GM12892 (cell line): ENCODE results near the gene P2RX3.
"Not testable (repeated sequence)": the region's sequence is repeated elsewhere in the genome, so short reads cannot be mapped to it uniquely, and the experiment has no call there.

Source experiments
- DNase-seq: peaks from one replicate; pipeline ENCODE4 v3.0.0; 2011; ENCODE audit not compliant: insufficient read length
- FAIRE-seq: peaks from 2 replicates; lab custom pipeline; 2011; peaks lifted over from hg19 to GRCh38; lab: Jason Lieb, UNC
- POLR2A ChIP-seq: IDR thresholded peaks from 2 replicates; pipeline ENCODE4 v1.6.1; 2011; ENCODE audit warnings: low read depth, low read length, control low read depth
- POLR2AphosphoS5 ChIP-seq: IDR thresholded peaks from 2 replicates; pipeline ENCODE4 v1.6.1; 2011; ENCODE audit warnings: low read depth, low read length, control low read depth
- TAF1 ChIP-seq: IDR thresholded peaks from 2 replicates; pipeline ENCODE4 v1.6.1; 2011; ENCODE audit warnings: low read depth, mild to moderate bottlenecking, control low read depth, low read length, borderline replicate concordance

The P2RX3 gene

DNA sequence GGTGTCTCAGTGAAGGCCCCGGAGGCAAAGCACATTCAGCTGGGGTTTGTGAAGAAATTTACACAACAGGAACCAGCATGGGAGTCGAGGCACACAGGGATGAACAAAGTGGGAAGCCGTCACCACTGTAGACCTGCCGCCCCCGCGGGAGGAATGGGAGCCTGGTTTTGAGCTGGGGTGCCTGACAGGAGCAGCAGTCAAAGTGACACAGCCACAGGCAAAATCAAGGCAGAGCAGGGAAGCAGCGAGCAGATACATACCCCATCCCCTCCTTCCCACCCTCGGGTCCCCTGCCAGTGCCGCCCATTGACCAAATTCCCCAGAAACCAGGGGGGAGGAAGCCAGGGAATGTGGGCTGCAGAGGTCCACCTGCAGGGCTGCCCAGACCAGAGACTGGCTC, 20.8 kb downstream of the P2RX3 start:
- FAIRE-seq = no peak
- TF ChIP-seq POLR2AphosphoS5 (no peak), TAF1 (no peak), POLR2A (no peak)
- no peak for DNase-seq

- TF ChIP-seq TAF1 (no peak), POLR2AphosphoS5 (no peak), POLR2A (no peak)
- DNase-seq (no peak), FAIRE-seq (no peak)
Measured at GRCh38 chr11:57359396-57359795, 21.2 kb downstream of the P2RX3 start.

DNA sequence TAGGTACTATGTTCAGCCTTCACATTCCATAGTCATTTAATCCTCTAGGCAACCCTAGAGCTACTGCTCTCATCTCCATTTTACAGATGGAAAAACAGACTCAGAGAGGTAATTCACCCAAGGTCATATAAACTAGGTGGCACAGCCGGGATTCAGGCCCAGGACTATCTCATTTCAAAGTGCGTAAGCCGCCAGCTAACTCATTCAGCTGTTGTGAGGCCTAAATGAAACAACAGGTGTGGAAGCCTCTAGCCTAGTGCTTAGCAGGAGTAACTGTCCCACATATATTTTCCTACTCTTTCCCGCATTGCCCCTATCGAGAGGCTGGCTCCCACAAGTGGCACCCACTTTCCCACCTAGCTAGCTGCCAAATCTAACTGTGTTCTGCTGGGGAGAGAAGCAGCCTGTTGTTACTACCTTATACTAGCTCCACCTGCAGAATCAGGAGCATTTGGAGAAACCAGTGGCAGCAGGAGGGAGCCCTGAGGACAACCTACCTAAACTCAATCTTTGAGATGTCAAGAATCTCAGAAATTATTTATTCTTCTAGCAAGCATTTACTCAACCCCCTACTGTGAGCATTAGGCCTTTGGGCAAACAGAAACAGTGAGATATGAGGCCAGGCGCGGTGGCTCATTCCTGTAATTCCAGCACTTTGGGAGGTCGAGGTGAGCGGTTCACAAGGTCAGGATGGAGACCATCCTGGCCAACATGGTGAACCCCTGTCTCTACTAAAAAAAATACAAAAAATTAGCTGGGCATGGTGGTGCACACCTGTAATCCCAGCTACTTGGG, 21.9 kb downstream of the P2RX3 start:
- DNase-seq (no peak), FAIRE-seq (no peak)
- no peak for TF ChIP-seq POLR2A

DNA sequence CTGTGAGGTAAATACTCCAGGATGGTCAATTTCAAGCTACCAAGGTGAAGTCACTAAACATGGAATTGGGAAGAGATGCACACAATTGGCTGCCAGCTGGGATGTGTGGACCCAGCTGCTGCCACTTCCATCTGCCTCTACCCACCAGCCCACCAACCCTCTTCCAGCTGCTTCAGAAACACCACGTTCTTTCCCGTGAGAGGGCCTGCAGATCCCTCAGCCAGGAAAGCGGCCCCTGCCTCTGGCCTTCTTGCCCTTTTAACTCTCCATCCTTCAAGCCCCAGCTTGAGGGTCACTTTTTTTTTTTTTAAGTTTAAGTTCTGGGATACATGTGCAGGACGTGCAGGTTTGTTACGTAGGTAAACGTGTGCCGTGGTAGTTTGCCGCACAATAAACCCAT, 22.8 kb downstream of the P2RX3 start:
- DNase-seq (no peak), FAIRE-seq (no peak)
- no peak for TF ChIP-seq POLR2A
- no peak for TF ChIP-seq POLR2AphosphoS5
- TF ChIP-seq TAF1 = no peak

- FAIRE-seq, DNase-seq: not testable (repeated sequence)
Measured at GRCh38 chr11:57361420-57361819, 23.3 kb downstream of the P2RX3 start.

DNA sequence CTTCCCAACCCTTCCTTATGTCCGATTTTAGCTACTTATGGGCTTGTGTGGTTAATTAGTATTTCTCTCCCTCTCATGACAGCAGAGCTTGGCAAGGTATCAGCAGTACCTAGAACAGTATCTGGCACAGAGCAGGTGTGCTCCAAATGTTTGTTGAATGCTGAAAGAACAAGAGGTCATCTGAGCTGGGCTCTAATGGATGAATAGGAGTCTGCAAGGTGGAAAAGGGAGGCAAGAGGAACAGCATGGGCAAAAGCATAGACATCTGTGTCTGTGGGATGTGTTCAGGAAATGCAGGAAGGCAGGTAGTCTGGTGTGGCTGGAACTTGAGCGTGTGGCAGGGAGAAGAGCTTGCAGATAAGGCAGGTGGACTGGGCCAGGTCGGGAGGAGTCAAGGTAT, 23.8 kb downstream of the P2RX3 start:
- no peak for TF ChIP-seq POLR2AphosphoS5
- no peak for TF ChIP-seq POLR2A
- no peak for TF ChIP-seq TAF1
- FAIRE-seq = no peak
- no peak for DNase-seq

GRCh38 chr11:57363131-57364080, 25.3 kb downstream of the P2RX3 start:
- TF ChIP-seq POLR2A (no peak), TAF1 (no peak), POLR2AphosphoS5 (no peak)
- FAIRE-seq (no peak), DNase-seq (no peak)

GRCh38 chr11:57364851-57365660, 26.9 kb downstream of the P2RX3 start:
- TF ChIP-seq POLR2A (no peak), POLR2AphosphoS5 (no peak)
- DNase-seq (no peak), FAIRE-seq (no peak)

- no peak for FAIRE-seq
- no peak for DNase-seq
- TF ChIP-seq POLR2A (no peak), POLR2AphosphoS5 (no peak), TAF1 (no peak)
Measured at GRCh38 chr11:57368106-57368844, 30.1 kb downstream of the P2RX3 start.

DNA sequence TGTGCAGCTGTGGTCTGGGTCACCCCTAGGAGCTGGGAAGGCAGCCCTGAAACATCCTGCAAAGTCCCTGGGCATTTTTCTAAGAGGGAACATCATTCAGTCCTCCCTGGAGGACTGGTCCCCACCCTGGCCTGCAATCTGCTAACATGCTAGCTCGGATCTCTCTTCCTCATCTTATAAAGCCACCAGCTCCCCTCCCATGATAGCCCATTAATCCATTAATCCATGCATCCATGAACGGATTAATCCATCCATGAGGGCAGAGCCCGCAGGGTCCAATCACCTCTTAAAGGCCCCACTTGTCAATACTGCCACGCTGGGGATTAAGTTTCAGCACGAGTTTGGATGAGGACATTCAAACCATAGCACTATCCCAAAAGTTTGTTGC, 30.7 kb downstream of the P2RX3 start:
- DNase-seq = no peak
- no peak for FAIRE-seq
- TF ChIP-seq TAF1 = no peak
- no peak for TF ChIP-seq POLR2AphosphoS5
- no peak for TF ChIP-seq POLR2A

DNA sequence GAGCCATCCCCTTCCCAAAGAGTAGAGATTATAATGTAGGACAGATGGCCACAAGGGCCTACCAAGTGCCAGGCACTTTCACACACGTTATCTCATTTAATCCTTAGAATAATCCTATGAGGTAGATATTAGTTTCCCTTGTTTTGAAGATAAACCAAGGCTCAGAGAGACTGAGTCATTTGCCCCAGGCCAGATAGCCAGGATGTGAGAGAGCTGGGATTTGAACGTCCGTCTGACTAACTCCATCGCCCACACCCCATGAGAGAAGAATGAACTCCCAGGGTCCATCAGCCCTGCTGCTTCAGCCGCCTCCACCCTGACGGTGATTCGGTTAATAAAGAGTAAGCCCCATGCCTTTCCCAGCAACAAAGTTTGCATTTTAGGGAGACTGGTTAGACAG, 32.1 kb downstream of the P2RX3 start:
- FAIRE-seq = no peak
- no peak for TF ChIP-seq POLR2A
- no peak for TF ChIP-seq POLR2AphosphoS5
- TF ChIP-seq TAF1 = no peak
- DNase-seq = no peak
